NCI-H1092 treated with DMSO at 0.1 percent for 48 hours (cell line): Measurements from ENCODE around the gene PHTF2.
"Not testable (repeated sequence)": the region's sequence is repeated elsewhere in the genome, so short reads cannot be mapped to it uniquely, and the experiment has no call there.

Source experiments
- DNase-seq: peaks from one replicate; lab custom pipeline; 2025; lab: John Stamatoyannopoulos, UW

PHTF2 gene

GRCh38 chr7:77830649-77831355, 32.2 kb downstream of the PHTF2 start:
- DNase-seq, result peak; percentile 50

GRCh38 chr7:77831481-77831880, 32.9 kb downstream of the PHTF2 start:
- no peak for DNase-seq

GRCh38 chr7:77831953-77832352, 33.4 kb downstream of the PHTF2 start:
- no peak for DNase-seq

- DNase-seq, result no peak
Measured at GRCh38 chr7:77833136-77833535, 34.6 kb downstream of the PHTF2 start.

GRCh38 chr7:77836425-77836824, 37.9 kb downstream of the PHTF2 start:
- not testable (repeated sequence) for DNase-seq

GRCh38 chr7:77837275-77837674, 38.7 kb downstream of the PHTF2 start:
- DNase-seq, result no peak

- no peak for DNase-seq
Measured at GRCh38 chr7:77837966-77838365, 39.4 kb downstream of the PHTF2 start.

- DNase-seq, result no peak
Measured at GRCh38 chr7:77838929-77839491, 40.4 kb downstream of the PHTF2 start.

GRCh38 chr7:77839919-77840318, 41.3 kb downstream of the PHTF2 start:
- DNase-seq, result no peak

GRCh38 chr7:77843194-77843593, 44.6 kb downstream of the PHTF2 start:
- no peak for DNase-seq

- no peak for DNase-seq
Measured at GRCh38 chr7:77846317-77847092, 47.9 kb downstream of the PHTF2 start.

GRCh38 chr7:77855371-77856083, 57.0 kb downstream of the PHTF2 start:
- DNase-seq, result peak; percentile 13

GRCh38 chr7:77858278-77858677, 59.7 kb downstream of the PHTF2 start:
- no peak for DNase-seq

- no peak for DNase-seq
Measured at GRCh38 chr7:77859343-77859742, 60.8 kb downstream of the PHTF2 start.

GRCh38 chr7:77862691-77863090, 64.1 kb downstream of the PHTF2 start:
- DNase-seq, result peak; percentile 72

GRCh38 chr7:77863860-77864259, 65.3 kb downstream of the PHTF2 start:
- DNase-seq, result no peak

- no peak for DNase-seq
Measured at GRCh38 chr7:77866370-77866769, 67.8 kb downstream of the PHTF2 start.

- no peak for DNase-seq
Measured at GRCh38 chr7:77866786-77867536, 68.4 kb downstream of the PHTF2 start.

GRCh38 chr7:77867537-77867865, 68.9 kb downstream of the PHTF2 start:
- no peak for DNase-seq

GRCh38 chr7:77872256-77872655, 73.7 kb downstream of the PHTF2 start:
- DNase-seq, result not testable (repeated sequence)

GRCh38 chr7:77873416-77874327, 75.1 kb downstream of the PHTF2 start:
- DNase-seq, result not testable (repeated sequence)
